ENCODE data around the gene PSMD13. TPM values are rescaled to one million over a fixed set of nuclear protein-coding genes. Genes with fewer than 3 reads are reported as not detected.
A peak's percentile ranks its signal among the peaks of the same experiment; 100 is the strongest.

The PSMD13 gene
- total RNA-seq, 2 experiments from 2014 or later, result 56.9 to 57.8 TPM

DNA sequence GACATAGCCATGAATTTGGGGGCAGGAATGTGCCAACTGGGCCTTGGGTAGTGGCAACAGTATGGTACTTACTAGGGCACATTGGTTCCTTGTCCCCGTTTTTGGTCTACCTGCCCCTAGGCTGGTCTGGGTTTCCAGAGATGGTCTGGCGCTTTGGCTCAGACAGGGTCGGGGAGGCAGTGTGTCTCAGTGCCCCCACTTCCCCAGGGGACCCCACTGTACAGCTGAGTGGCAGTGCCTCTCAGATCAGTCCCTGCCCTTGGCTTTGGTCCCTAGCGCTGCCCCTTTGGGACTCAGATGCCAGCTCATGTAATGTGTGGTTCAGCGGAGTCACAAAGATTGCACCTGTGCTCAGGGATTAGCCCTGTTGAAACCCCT lies 26.0 kb upstream of the PSMD13 start:
- Histone ChIP-seq H3K27me3 (ENCODE audit: control insufficient read depth in 1 of 2, insufficient read depth in 2 of 2, low read length in 2 of 2) (no peaks in the 10 kb centered on the region), H3K4me1 (ENCODE audit: insufficient read depth, low read length) (peaks cover 44% of the 10 kb centered on the region), H3K4me3 (ENCODE audit: low read length) (no peak overlapping the region), H3K9me3 (ENCODE audit: control insufficient read depth in 1 of 2, insufficient read depth in 1 of 2, low read length in 2 of 2) (no peaks in the 10 kb centered on the region), H3K36me3 (ENCODE audit: insufficient read depth, low read length) (peaks cover 64% of the 10 kb centered on the region), H3K27ac (ENCODE audit: low read depth in 1 of 2, low read length in 2 of 2) (no peak overlapping the region)
- intact Hi-C loops (cut with DNase I, micrococcal nuclease), result loop anchor here in 1 of 2 experiments (10.0 kb wide), 1 partner anchor 1534 kb away; no protein-coding TSS in a partner anchor
- Mint-ChIP-seq H3K4me3 (peak overlapping the region; percentile 75), H3K9me3 (no peaks in the 10 kb centered on the region), H3K4me1 (ENCODE audit: low read depth) (peaks cover 33% of the 10 kb centered on the region), H3K36me3 (ENCODE audit: low read depth) (peaks cover 93% of the 10 kb centered on the region), H3K27me3 (no peaks in the 10 kb centered on the region), H3K27ac (peak overlapping the region; percentile 76)
- no peak for ATAC-seq (ENCODE audit: poor library complexity)
- TF ChIP-seq, protein P1, sequence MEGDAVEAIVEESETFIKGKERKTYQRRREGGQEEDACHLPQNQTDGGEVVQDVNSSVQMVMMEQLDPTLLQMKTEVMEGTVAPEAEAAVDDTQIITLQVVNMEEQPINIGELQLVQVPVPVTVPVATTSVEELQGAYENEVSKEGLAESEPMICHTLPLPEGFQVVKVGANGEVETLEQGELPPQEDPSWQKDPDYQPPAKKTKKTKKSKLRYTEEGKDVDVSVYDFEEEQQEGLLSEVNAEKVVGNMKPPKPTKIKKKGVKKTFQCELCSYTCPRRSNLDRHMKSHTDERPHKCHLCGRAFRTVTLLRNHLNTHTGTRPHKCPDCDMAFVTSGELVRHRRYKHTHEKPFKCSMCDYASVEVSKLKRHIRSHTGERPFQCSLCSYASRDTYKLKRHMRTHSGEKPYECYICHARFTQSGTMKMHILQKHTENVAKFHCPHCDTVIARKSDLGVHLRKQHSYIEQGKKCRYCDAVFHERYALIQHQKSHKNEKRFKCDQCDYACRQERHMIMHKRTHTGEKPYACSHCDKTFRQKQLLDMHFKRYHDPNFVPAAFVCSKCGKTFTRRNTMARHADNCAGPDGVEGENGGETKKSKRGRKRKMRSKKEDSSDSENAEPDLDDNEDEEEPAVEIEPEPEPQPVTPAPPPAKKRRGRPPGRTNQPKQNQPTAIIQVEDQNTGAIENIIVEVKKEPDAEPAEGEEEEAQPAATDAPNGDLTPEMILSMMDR (IDR thresholded peaks at IDR 0.05), result no peak
- ChIA-PET POLR2A (no interaction called here), CTCF (no interaction called here)
- DNase-seq, result no peak

DNA sequence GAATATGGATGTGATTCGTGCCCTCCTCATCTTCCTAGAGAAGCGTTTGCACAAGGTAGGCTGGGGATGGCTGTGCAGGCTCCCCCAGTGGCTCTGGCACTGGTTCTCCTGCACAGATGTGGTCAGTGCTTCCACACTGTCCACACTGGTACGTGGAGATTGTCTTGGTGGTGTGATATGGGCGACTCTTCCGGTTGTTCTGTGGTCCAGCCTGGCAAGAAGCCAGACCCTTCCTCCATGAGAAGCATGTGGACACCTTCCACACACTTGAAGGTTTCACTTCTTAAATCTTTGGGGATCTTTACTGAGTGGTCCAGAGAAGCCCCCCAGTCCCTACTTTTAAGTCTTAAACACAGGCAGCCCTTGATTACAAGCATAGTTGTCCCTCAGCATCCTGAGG lies 25.5 kb upstream of the PSMD13 start:
- Mint-ChIP-seq H3K9me3 (no peaks in the 10 kb centered on the region), H3K4me1 (ENCODE audit: low read depth) (peaks cover 28% of the 10 kb centered on the region), H3K27me3 (no peaks in the 10 kb centered on the region), H3K4me3 (peak overlapping the region; percentile 75), H3K27ac (peak overlapping the region; percentile 76), H3K36me3 (ENCODE audit: low read depth) (peaks cover 93% of the 10 kb centered on the region)
- TF ChIP-seq, protein P1 (IDR thresholded peaks at IDR 0.05), result no peak
- peaks cover 67% of the 10 kb centered on the region for H3K36me3 ChIP-seq (ENCODE audit: insufficient read depth, low read length)
- no peak overlapping the region for H3K4me3 ChIP-seq (ENCODE audit: low read length)
- intact Hi-C loops (cut with DNase I, micrococcal nuclease), result loop anchor here in 1 of 2 experiments (10.0 kb wide), 1 partner anchor 1534 kb away; no protein-coding TSS in a partner anchor
- ChIA-PET POLR2A (no interaction called here), CTCF (no interaction called here)
- H3K27ac ChIP-seq (ENCODE audit: low read depth in 1 of 2, low read length in 2 of 2), result no peak overlapping the region
- peaks cover 39% of the 10 kb centered on the region for H3K4me1 ChIP-seq (ENCODE audit: insufficient read depth, low read length)
- H3K27me3 ChIP-seq (ENCODE audit: control insufficient read depth in 1 of 2, insufficient read depth in 2 of 2, low read length in 2 of 2), result no peaks in the 10 kb centered on the region
- no peak for DNase-seq
- H3K9me3 ChIP-seq (ENCODE audit: control insufficient read depth in 1 of 2, insufficient read depth in 1 of 2, low read length in 2 of 2), result no peaks in the 10 kb centered on the region
- no peak for ATAC-seq (ENCODE audit: poor library complexity)

DNA sequence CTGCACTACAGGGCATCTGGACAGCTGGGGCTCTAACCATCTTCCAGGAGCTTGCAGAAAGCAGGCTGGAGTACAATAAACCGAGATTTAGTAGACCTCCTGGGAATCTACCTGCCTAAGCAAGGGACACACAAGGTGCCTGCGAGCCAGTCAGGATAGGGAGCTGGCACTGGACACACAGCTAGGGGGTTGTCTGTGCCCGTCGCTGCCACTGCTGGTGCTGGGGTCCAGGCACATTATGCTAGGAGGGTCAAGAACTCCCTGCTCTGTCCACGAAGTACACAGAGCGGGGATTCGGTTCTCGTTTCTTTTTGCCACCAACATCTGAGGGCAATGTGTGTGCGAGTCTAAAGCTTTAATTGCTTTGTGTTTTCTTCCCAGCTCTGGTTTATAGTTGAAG lies 25.0 kb upstream of the PSMD13 start:
- ATAC-seq (ENCODE audit: poor library complexity), result no peak
- H3K4me1 ChIP-seq (ENCODE audit: insufficient read depth, low read length), result peaks cover 34% of the 10 kb centered on the region
- CTCF ChIA-PET, result no interaction called here
- TF ChIP-seq, protein P1 (IDR thresholded peaks at IDR 0.05), result no peak
- Mint-ChIP-seq H3K27ac (peak overlapping the region; percentile 76), H3K4me3 (peak overlapping the region; percentile 75), H3K4me1 (ENCODE audit: low read depth) (peaks cover 25% of the 10 kb centered on the region), H3K27me3 (no peaks in the 10 kb centered on the region), H3K36me3 (ENCODE audit: low read depth) (peaks cover 90% of the 10 kb centered on the region), H3K9me3 (no peaks in the 10 kb centered on the region)
- no peak for DNase-seq
- intact Hi-C loops (cut with DNase I, micrococcal nuclease), result loop anchor here in 1 of 2 experiments (10.0 kb wide), 1 partner anchor 1533 kb away; no protein-coding TSS in a partner anchor
- peaks cover 71% of the 10 kb centered on the region for H3K36me3 ChIP-seq (ENCODE audit: insufficient read depth, low read length)
- no peaks in the 10 kb centered on the region for H3K9me3 ChIP-seq (ENCODE audit: control insufficient read depth in 1 of 2, insufficient read depth in 1 of 2, low read length in 2 of 2)
- no peak overlapping the region for H3K4me3 ChIP-seq (ENCODE audit: low read length)
- H3K27me3 ChIP-seq (ENCODE audit: control insufficient read depth in 1 of 2, insufficient read depth in 2 of 2, low read length in 2 of 2), result no peaks in the 10 kb centered on the region
- POLR2A ChIA-PET, result no interaction called here
- H3K27ac ChIP-seq (ENCODE audit: low read depth in 1 of 2, low read length in 2 of 2), result no peak overlapping the region
